IMR-90 (cell line): ENCODE measurements around the gene ASAH2. TPM values are rescaled to one million over a fixed set of nuclear protein-coding genes. Genes with fewer than 3 reads are reported as not detected.

ENCODE experiments used
- ATAC-seq: fragments of 200-7000 bp; cut with Tn5 transposase; 2 replicates; pipeline ENCODE4 v1.9.1; 2020; ENCODE audit warnings: low read depth, mild to moderate bottlenecking, moderate library complexity
- BruUV-seq: library from RNA; stranded (reverse); fragments of 400-500 nt; replicated peaks from 2 replicates; lab custom pipeline; 2021; lab: Mats Ljungman, UMichigan
- CTCF ChIA-PET: fragments of 300-600 bp; formaldehyde crosslinking; extraction: SDS; loops from one replicate; lab custom pipeline; 2021; ENCODE audit warnings: antibody characterized with exemption; lab: Yijun Ruan, JAX
- POLR2A ChIA-PET: fragments of 300-600 bp; sonication (Branson Sonifier 250); formaldehyde crosslinking; loops from one replicate; lab custom pipeline; 2022; ENCODE audit warnings: antibody characterized with exemption; ENCODE audit not compliant: unreplicated experiment; lab: Charles Lee
- DNase-seq: peaks from one replicate; pipeline ENCODE4 v3.0.0; 2013
- H2AFZ ChIP-seq: replicated peaks from 2 replicates; pipeline ENCODE3; 2013; ENCODE audit warnings: low read length, mild to moderate bottlenecking; ENCODE audit not compliant: poor library complexity
- H2AK5ac ChIP-seq: 2 replicates; pipeline ENCODE4 v1.6.1; 2013; ENCODE audit warnings: low read depth, low read length, inconsistent platforms
- H2AK9ac ChIP-seq: replicated peaks from 2 replicates; pipeline ENCODE3; 2013; ENCODE audit warnings: mild to moderate bottlenecking, low read depth, low read length, moderate library complexity; ENCODE audit not compliant: poor library complexity
- H2BK120ac ChIP-seq: 2 replicates; pipeline ENCODE4 v1.6.1; 2013; ENCODE audit warnings: low read depth, low read length, inconsistent platforms
- H2BK15ac ChIP-seq: 3 replicates; pipeline ENCODE4 v1.6.1; 2013; ENCODE audit warnings: low read depth, low read length, inconsistent platforms
- H2BK20ac ChIP-seq: 2 replicates; pipeline ENCODE4 v1.6.1; 2013; ENCODE audit warnings: low read depth, mild to moderate bottlenecking, inconsistent platforms, low read length, moderate library complexity
- H2BK5ac ChIP-seq: 2 replicates; pipeline ENCODE4 v1.6.1; 2013; ENCODE audit warnings: mild to moderate bottlenecking, low read depth, low read length, inconsistent platforms; ENCODE audit not compliant: poor library complexity, severe bottlenecking
- H3K14ac ChIP-seq: replicated peaks from 2 replicates; pipeline ENCODE4 v1.6.1; 2013; ENCODE audit warnings: low read depth, low read length, inconsistent platforms
- H3K18ac ChIP-seq: 2 replicates; pipeline ENCODE4 v1.6.1; 2013; ENCODE audit warnings: low read depth, low read length, control low read depth
- H3K23ac ChIP-seq: 2 replicates; pipeline ENCODE4 v1.6.1; 2013; ENCODE audit warnings: low read depth, low read length, inconsistent platforms
- H3K27ac ChIP-seq: 2 replicates; pipeline ENCODE4 v1.5.1; 2013; ENCODE audit warnings: mild to moderate bottlenecking, control low read depth, low read length; ENCODE audit not compliant: insufficient read depth
- H3K27me3 ChIP-seq: 2 replicates; pipeline ENCODE4 v1.6.1; 2013; ENCODE audit warnings: low read length; ENCODE audit not compliant: control insufficient read depth, insufficient read depth
- H3K36me3 ChIP-seq: 2 replicates; pipeline ENCODE4 v1.6.1; 2013; ENCODE audit warnings: low read length, mixed read lengths; ENCODE audit not compliant: control insufficient read depth, insufficient read depth
- H3K4ac ChIP-seq: 2 replicates; pipeline ENCODE4 v1.6.1; 2013; ENCODE audit warnings: low read depth, low read length, inconsistent platforms
- H3K4me1 ChIP-seq: 2 replicates; pipeline ENCODE4 v1.6.1; 2013; ENCODE audit warnings: low read length, mixed read lengths; ENCODE audit not compliant: control insufficient read depth, insufficient read depth
- H3K4me2 ChIP-seq: 2 replicates; pipeline ENCODE4 v1.6.1; 2013; ENCODE audit warnings: low read depth, mild to moderate bottlenecking, control low read depth, low read length, moderate library complexity
- H3K4me3 ChIP-seq: 2 replicates; pipeline ENCODE4 v1.5.1; 2013; ENCODE audit warnings: low read depth, mild to moderate bottlenecking, control low read depth, low read length, moderate library complexity; ENCODE audit not compliant: insufficient read depth
- H3K56ac ChIP-seq: 2 replicates; pipeline ENCODE4 v1.6.1; 2013; ENCODE audit warnings: low read length, inconsistent platforms; ENCODE audit not compliant: insufficient read depth; ENCODE audit errors: extremely low read depth
- H3K79me1 ChIP-seq, 2 experiments: 2 replicates each; pipeline ENCODE4 v1.6.1; 2013; ENCODE audit warnings: low read length in 2 of 2, inconsistent platforms in 1 of 2, low read depth in 1 of 2
- H3K9ac ChIP-seq: 2 replicates; pipeline ENCODE4 v1.6.1; 2013; ENCODE audit warnings: low read depth, low read length, control low read depth
- H3K9me1 ChIP-seq: 2 replicates; pipeline ENCODE4 v1.6.1; 2013; ENCODE audit warnings: low read length, inconsistent platforms; ENCODE audit not compliant: insufficient read depth
- H3K9me3 ChIP-seq: 2 replicates; pipeline ENCODE4 v1.6.1; 2013; ENCODE audit warnings: low read length; ENCODE audit not compliant: control insufficient read depth, insufficient read depth
- H4K20me1 ChIP-seq: 2 replicates; pipeline ENCODE4 v1.6.1; 2013; ENCODE audit warnings: low read length, inconsistent platforms; ENCODE audit not compliant: insufficient read depth
- H4K5ac ChIP-seq: 2 replicates; pipeline ENCODE4 v1.6.1; 2013; ENCODE audit warnings: mild to moderate bottlenecking, low read depth, low read length, control low read depth
- H4K8ac ChIP-seq, 2 experiments: 2 replicates each; pipeline ENCODE4 v1.6.1; 2013; ENCODE audit warnings: low read depth in 2 of 2, low read length in 2 of 2, control low read depth in 1 of 2, inconsistent platforms in 1 of 2
- H4K91ac ChIP-seq: 2 replicates; pipeline ENCODE4 v1.6.1; 2013; ENCODE audit warnings: low read depth, low read length, inconsistent platforms; ENCODE audit not compliant: insufficient read depth
- BHLHE40 ChIP-seq: fragments of 150-350 bp; IDR thresholded peaks from 2 replicates; pipeline ENCODE4 v1.6.1; 2016; ENCODE audit warnings: mild to moderate bottlenecking, low read depth, low read length
- CTCF ChIP-seq: conservative IDR thresholded peaks from 2 replicates; pipeline ENCODE4 v1.5.1; 2012; ENCODE audit warnings: mild to moderate bottlenecking, low read depth, low read length, improper control_type of control experiment
- ELK1 ChIP-seq: fragments of 150-350 bp; IDR thresholded peaks from 2 replicates; pipeline ENCODE4 v1.6.1; 2016; ENCODE audit warnings: low read depth, mild to moderate bottlenecking, low read length, moderate library complexity, borderline replicate concordance
- FOS ChIP-seq: fragments of 150-350 bp; IDR thresholded peaks from 2 replicates; pipeline ENCODE4 v1.6.1; 2016; ENCODE audit warnings: low read depth, low read length
- MAFK ChIP-seq: IDR thresholded peaks from 2 replicates; pipeline ENCODE4 v1.6.1; 2012; ENCODE audit warnings: low read depth, low read length, improper control_type of control experiment
- MAZ ChIP-seq: IDR thresholded peaks from 2 replicates; pipeline ENCODE4 v1.6.1; 2012; ENCODE audit warnings: low read depth, mild to moderate bottlenecking, low read length, improper control_type of control experiment, moderate library complexity, borderline replicate concordance
- MXI1 ChIP-seq: IDR thresholded peaks from 2 replicates; pipeline ENCODE4 v1.6.1; 2012; ENCODE audit warnings: low read depth, mild to moderate bottlenecking, low read length, moderate library complexity, borderline replicate concordance
- NFE2L2 ChIP-seq: fragments of 150-350 bp; IDR thresholded peaks from 2 replicates; pipeline ENCODE4 v1.6.1; 2016; ENCODE audit warnings: low read depth, mild to moderate bottlenecking, low read length
- POLR2A ChIP-seq: IDR thresholded peaks from 2 replicates; pipeline ENCODE4 v1.6.1; 2012; ENCODE audit warnings: mild to moderate bottlenecking, low read depth, low read length
- RAD21 ChIP-seq: IDR thresholded peaks from 2 replicates; pipeline ENCODE4 v1.6.1; 2012; ENCODE audit warnings: low read length, improper control_type of control experiment
- RCOR1 ChIP-seq: IDR thresholded peaks from 2 replicates; pipeline ENCODE4 v1.6.1; 2012; ENCODE audit warnings: mild to moderate bottlenecking, low read length, improper control_type of control experiment; ENCODE audit not compliant: insufficient replicate concordance
- RFX5 ChIP-seq: IDR thresholded peaks from 2 replicates; pipeline ENCODE4 v1.8.0; 2012; ENCODE audit warnings: low read depth, mild to moderate bottlenecking, low read length, moderate library complexity
- USF2 ChIP-seq: fragments of 150-350 bp; IDR thresholded peaks from 2 replicates; pipeline ENCODE4 v1.6.1; 2017; ENCODE audit warnings: mild to moderate bottlenecking, antibody characterized with exemption, low read length, low read depth
- WGBS, 2 experiments: methylation state at CpG; one replicate each; pipeline versions ENCODE4 v1.1.5 to v1.1.7; 2013; ENCODE audit warnings: missing lambda C conversion rate in 2 of 2; ENCODE audit not compliant: insufficient read length in 1 of 2; ENCODE audit errors: extremely low coverage in 2 of 2; 5-methylcytosine and 5-hydroxymethylcytosine counted together
- dilution Hi-C: fragments of 300-500 bp; cut with HindIII; formaldehyde crosslinking; loops from one replicate; pipeline ENCODE4 v1.14.3; 2018; ENCODE audit warnings: low sequenced_read_pairs; ENCODE audit not compliant: unreplicated experiment
- in situ Hi-C: fragments of 300-500 bp; cut with MboI; formaldehyde crosslinking; loops from 3 replicates; pipeline ENCODE4 v1.14.3; 2019; ENCODE audit warnings: low sequenced_read_pairs, inconsistent platforms, mixed read lengths
- intact Hi-C: fragments of 100-400 bp; cut with micrococcal nuclease; formaldehyde crosslinking; loops from 2 replicates; pipeline ENCODE4 v1.10.0; 2022
- polyA plus RNA-seq, 3 experiments: library from polyadenylated mRNA; depleted of rRNA; stranded (reverse); fragments of >200 nt; gene quantifications; 2 replicates each; pipeline ENCODE4 v1.2.3, GENCODE V29; 2012; ENCODE audit warnings: low replicate concordance in 1 of 3
- total RNA-seq: library from RNA; depleted of rRNA; stranded (reverse); fragments of >200 nt; gene quantifications from 2 replicates; pipeline ENCODE4 v1.2.3, GENCODE V29; 2012

Gene ASAH2
- total and polyA plus RNA-seq, 2 of the 4 experiments (the other 2 are of a cell fraction): 0.18 to 0.31 TPM

GRCh38 chr10:50299948-50300669, 48.8 kb upstream of the ASAH2 start:
- no CpG with 5 or more reads among the region's 1 CpG for WGBS, 2 experiments
- H3K4me2 ChIP-seq: no peak overlapping the region
- H3K9me1 ChIP-seq: no peaks in the 10 kb centered on the region
- H2AK9ac ChIP-seq: no peak overlapping the region
- H4K8ac ChIP-seq: no peak overlapping the region
- H3K56ac ChIP-seq: no peak overlapping the region
- no peak overlapping the region for H3K4ac ChIP-seq
- no peak overlapping the region for H3K14ac ChIP-seq
- no peak overlapping the region for H2BK120ac ChIP-seq
- ATAC-seq (no peak), DNase-seq (no peak)
- no peak overlapping the region for H4K91ac ChIP-seq
- H3K27ac ChIP-seq: no peak overlapping the region
- no peaks in the 10 kb centered on the region for H4K20me1 ChIP-seq
- H3K4me1 ChIP-seq: no peaks in the 10 kb centered on the region
- H3K4me3 ChIP-seq: no peak overlapping the region
- H2BK5ac ChIP-seq: no peak overlapping the region
- intact Hi-C loops: no loop called here
- dilution Hi-C loops: no loop called here
- no peak overlapping the region for H3K18ac ChIP-seq
- no peaks in the 10 kb centered on the region for H3K79me1 ChIP-seq
- no peak overlapping the region for H2AK5ac ChIP-seq
- no peak overlapping the region for H4K5ac ChIP-seq
- in situ Hi-C loops: no loop called here
- no peaks in the 10 kb centered on the region for H3K36me3 ChIP-seq
- H3K9ac ChIP-seq: no peak overlapping the region
- H3K9me3 ChIP-seq: no peaks in the 10 kb centered on the region
- no peak overlapping the region for H2AFZ ChIP-seq
- no peak overlapping the region for H3K23ac ChIP-seq
- TF ChIP-seq MAFK (no peak), FOS (no peak), USF2 (no peak), MAZ (no peak), RFX5 (no peak), ELK1 (no peak), POLR2A (no peak), RCOR1 (no peak), CTCF (no peak), BHLHE40 (no peak), RAD21 (no peak), MXI1 (no peak), NFE2L2 (no peak)
- no TSS peak for BruUV-seq
- no peak overlapping the region for H2BK15ac ChIP-seq
- H2BK20ac ChIP-seq: no peak overlapping the region
- no peaks in the 10 kb centered on the region for H3K27me3 ChIP-seq
- ChIA-PET CTCF (no interaction called here), POLR2A (no interaction called here)
